SH-SY5Y (cell line): Measurements from ENCODE around the gene MAP6D1.

ENCODE experiments used
- GATA2 ChIP-seq: IDR thresholded peaks from 2 replicates; pipeline ENCODE4 v1.6.1; 2011; ENCODE audit warnings: mild to moderate bottlenecking, low read depth, low read length
- GATA3 ChIP-seq: IDR thresholded peaks from 2 replicates; pipeline ENCODE4 v1.6.1; 2011; ENCODE audit warnings: low read depth, mild to moderate bottlenecking, low read length, moderate library complexity

GRCh38 chr3:183789826-183790225 is 35.6 kb downstream of the MAP6D1 start:
- TF ChIP-seq GATA3 (no peak), GATA2 (no peak)
